Measurements from ENCODE around the gene USP48. TPM values are rescaled to one million over a fixed set of nuclear protein-coding genes. Genes with fewer than 3 reads are reported as not detected.

The USP48 gene
- total and polyA plus RNA-seq, 2 of the 13 experiments (the other 11 are each of a cell fraction or from before 2014, with no cell fraction given): 30.4 to 30.7 TPM

GRCh38 chr1:21669258-21670058 lies 113.5 kb downstream of the USP48 start, which contains the start of gene RAP1GAP (continued):
- TF ChIP-seq ETS1 (CRISPR knock-in tag; IDR thresholded peaks at IDR 0.05) (no peak), ATF3 (CRISPR knock-in tag; IDR thresholded peaks at IDR 0.05) (0 out of 2 replicates have a peak, but pooled peaks have one; percentile 29), ZNF572 (CRISPR knock-in tag; IDR thresholded peaks at IDR 0.05) (peak; percentile 97; the same call in 1 of the 2 replicates), MTA3 (CRISPR knock-in tag; IDR thresholded peaks at IDR 0.05) (no peak), SKIL (CRISPR knock-in tag; IDR thresholded peaks at IDR 0.05; ENCODE audit: borderline replicate concordance) (no peak), GABPA (IDR thresholded peaks at IDR 0.05; ENCODE audit: low read depth, low read length) (no peak), GABPA (CRISPR knock-in tag; IDR thresholded peaks at IDR 0.05; ENCODE audit: low read depth) (peak; percentile 73), ZNF776 (CRISPR knock-in tag; IDR thresholded peaks at IDR 0.05) (no peak), ZMAT3 (CRISPR knock-in tag; conservative IDR thresholded peaks at IDR 0.05) (peak; percentile 79; the same call in 1 of the 2 replicates), PRPF4 (IDR thresholded peaks at IDR 0.05; ENCODE audit: low read depth, low read length, poor library complexity, severe bottlenecking) (no peak), ZNF234 (CRISPR knock-in tag; conservative IDR thresholded peaks at IDR 0.05) (no peak), ZNF383 (CRISPR knock-in tag; IDR thresholded peaks at IDR 0.05; ENCODE audit: borderline replicate concordance) (no peak), USF2 (IDR thresholded peaks at IDR 0.05; ENCODE audit: low read depth, low read length) (no peak), USF2 (CRISPR knock-in tag; IDR thresholded peaks at IDR 0.05; ENCODE audit: borderline replicate concordance) (peak; percentile 55; the same call in 1 of the 2 replicates), SKI (IDR thresholded peaks at IDR 0.05; ENCODE audit: partially characterized antibody) (peak; percentile 49), ZNF280D (CRISPR knock-in tag; IDR thresholded peaks at IDR 0.05) (peak; percentile 71; the same call in 1 of the 2 replicates), RBM22 (optimal IDR thresholded peaks at IDR 0.05; ENCODE audit: low read length) (peak; percentile 46), KAT2B (IDR thresholded peaks at IDR 0.05; ENCODE audit: borderline replicate concordance, low read depth, low read length) (no peak)
